Measurements from ENCODE around the gene KIF14.
"Not testable (repeated sequence)": the region's sequence is repeated elsewhere in the genome, so short reads cannot be mapped to it uniquely, and the experiment has no call there.

The KIF14 gene

DNA sequence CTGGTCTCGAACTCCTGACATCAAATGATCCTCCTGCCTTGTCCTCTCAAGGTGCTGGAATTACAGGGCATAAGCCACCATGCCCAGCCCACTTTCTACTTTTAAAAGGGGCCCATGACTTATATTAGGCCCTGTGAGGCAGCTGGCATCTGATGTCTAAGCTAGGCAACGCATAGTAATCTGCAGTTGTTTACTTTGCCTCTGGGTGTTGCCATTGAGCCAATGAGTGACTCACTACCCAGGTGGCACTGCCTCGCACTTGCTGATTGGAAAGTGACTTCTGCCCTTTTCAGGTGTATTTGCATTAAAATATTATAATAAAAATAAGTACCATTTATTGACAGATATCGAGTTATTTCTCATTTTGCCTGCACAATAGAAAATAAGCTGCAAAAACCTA lies 84.9 kb downstream of the KIF14 start:
- DNase-seq = no peak

DNA sequence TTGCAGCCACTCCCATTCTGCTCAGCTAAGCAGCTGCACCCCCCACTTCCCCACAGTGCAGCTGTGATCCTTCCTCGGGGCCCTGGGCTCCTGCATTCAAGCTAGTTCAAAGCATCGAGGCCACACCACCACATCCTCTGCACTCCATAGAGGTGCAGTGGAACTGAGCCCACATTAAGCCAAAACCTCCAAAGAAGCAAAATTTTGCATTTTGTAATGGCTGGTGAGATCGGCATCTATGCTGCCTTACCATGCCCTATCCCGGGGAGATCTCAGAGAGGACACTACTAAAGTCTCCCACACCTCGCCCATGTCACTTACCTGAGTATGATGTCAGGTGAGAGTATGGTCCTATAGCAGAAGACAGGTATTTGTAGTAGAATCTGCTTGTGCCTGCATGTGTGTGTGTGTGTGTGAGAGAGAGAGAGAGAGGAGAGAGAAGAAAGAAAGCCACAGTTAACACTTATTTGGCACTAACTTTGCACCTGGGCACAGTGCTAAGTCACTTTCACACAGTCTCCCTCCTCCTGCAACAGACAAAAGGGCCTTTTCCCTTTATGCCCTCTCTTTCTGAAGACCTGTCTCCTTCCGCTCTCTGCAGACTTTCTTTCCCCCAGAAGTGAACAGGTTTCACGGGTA lies 89.8 kb downstream of the KIF14 start:
- DNase-seq = no peak

DNA sequence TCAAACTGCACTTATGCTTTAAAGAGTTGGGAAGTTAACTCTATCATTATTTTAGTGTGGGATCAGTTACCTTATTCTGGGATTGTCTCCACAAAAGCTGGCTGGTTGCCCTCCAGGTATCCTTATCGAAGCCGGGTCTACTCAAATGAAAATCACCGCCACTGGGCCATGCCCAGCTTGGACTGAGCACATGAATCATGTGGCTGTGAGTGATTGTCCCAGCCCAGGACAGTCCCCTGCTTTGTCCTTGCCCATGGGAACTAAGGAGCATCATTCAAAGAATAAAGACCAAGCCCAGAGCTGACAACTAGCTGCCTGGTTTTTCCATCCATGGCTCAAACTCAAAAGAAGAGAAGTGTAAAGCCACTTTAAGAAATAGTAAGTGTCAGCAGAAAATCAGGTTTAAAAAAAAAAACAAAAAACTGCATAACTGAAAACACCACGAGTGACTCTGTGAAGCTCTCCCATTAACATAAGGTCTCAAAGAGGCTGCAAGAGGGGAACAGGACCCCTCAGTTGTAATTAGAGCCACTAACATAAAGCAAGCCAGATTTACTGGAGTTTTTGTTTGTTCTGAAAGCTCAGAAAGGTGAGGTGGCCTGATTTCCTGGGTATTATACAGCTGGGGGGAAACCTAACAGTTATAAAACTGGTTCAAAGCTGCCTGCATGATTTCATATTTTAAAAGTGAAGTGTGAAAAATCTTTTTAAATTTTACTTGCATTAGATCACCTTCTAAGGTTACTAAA lies 91.5 kb downstream of the KIF14 start:
- DNase-seq = no peak

DNA sequence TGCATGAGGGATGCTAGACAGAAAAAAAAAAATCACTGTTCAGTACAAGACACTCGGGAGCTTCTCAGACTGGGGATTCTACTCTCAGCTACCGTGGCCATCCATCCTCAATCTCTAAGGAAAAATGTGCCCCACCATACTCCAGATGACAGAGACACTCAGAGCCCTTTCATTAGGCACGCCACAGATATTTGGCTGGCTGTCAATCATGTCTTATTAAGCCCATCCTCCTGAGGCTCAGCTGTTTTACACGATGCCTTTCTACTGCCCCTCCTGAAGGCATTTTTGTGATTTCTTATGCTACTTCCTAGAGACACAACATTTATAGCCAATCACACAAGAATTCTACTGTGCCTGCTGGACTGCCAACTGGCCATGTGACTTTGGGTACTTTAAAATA lies 92.9 kb downstream of the KIF14 start:
- no peak for DNase-seq

DNA sequence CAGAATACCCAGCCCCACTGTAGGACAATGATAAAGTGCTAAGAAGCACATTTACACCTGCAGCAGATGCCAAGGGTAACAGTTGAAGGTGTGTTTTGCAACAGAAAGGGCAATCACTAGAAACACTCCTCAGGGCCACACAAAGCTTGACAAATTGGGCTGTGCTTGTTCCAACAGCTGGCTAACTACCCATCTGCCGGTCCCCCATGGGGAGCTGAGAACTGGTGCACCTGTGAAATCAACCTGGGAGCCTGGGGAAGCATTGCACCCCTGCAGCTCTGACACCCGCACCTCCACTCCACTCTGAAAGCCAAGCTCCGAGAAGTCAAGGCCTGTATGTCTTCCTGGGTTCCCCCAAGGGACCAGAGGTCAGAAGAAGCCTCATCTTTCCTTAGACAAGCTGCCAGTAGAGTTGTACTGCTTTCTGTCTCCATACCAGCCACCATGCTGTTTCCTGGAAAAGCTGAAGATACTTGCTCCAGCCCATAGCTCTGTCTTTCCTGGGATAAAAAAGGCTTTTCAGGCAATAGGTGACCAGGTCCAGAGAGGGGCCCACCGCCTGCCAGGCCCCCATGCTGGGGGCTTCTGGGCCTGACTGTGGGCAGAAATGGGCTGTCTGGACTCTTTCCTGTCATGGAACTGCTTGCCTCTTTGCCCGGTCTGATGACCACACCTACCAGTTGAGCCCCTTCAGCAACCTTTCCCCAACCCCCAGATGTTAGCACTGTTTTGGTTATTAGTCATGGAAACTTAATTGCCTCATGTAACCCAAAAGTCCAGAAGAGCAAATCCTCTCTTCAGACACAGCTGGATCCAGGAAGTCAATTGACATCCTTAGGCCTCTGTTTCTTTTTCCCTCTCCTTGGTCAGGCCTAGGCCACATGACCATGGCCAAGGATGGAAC lies 93.6 kb downstream of the KIF14 start:
- no peak for DNase-seq

DNA sequence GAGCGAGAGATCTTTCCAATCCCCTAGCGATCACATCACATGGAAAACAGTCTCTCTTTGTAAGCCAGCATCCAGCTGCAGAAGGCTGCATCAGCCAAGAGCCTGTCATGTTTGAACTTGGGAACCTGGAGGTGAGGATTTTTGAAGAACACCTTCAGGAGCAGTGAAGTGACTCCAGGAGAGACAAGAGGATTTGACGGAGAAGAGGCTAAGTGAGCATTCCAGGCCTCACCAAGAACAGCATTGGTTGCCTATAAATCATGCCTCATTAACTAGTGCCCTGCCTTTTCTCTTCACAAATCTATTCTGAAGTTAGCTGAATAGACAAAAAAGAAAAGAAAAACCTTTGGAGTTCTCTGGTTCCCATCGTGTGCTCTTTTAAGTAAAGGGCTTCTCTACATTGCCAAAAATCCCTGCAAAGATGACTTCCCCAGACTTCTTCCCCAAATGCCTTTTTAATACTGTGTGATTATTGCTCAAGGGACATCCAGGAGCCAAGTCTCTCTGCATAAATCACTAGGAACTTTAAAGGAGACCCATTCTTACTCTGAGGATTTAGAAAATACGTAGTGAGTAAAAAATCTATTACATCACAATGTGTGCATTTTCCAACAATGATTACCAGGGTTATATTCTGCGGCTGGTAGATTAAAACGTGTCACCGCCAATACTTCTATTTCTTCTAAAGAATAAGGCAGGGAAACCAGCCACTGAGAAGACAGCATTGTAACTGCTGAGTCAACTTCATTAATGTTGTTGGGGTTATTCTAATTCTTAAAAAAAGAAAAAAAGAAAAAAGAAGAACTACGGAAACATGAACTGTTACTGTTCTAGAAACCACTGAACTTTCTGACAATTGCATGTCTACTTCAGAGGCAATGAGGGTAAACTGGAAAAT lies 95.2 kb downstream of the KIF14 start:
- no peak for DNase-seq

DNA sequence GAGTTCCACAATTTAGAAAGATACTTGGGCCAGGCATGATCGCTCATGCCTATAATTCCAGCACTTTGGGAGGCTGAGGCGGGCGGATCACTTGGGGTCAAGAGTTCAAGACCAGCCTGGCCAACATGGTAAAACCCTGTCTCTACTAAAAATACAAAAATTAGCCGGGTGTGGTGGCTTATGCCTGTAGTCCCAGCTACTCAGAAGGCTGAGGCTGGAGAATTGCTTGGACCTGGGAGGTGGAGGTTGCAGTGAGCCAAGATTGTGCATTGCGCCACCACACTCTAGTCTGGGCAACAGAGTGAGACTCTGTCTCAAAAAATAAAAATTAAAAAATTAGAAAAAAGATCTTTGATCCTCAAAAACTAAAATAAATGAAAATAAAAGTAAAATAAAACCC lies 96.0 kb downstream of the KIF14 start:
- DNase-seq = not testable (repeated sequence)

DNA sequence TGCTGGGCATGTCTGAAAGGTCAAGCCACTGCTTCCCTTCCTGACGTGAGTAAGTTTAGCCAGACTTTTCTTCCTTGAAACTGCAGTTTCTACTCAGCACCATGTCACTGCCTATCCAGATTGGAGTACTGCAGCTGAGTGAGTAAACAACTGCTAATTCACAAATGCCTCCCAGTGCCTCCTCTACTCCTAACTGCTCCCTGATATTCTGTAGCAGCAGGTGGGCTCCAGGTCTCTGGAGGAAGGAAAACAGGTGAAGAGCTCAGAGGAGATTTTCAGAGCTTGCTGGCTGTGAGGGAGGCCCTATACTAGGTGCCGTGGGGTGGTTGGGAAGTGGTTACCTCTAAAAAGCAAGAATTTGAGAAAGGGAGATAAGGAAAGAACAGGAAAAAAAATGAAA lies 96.5 kb downstream of the KIF14 start:
- DNase-seq = no peak

DNA sequence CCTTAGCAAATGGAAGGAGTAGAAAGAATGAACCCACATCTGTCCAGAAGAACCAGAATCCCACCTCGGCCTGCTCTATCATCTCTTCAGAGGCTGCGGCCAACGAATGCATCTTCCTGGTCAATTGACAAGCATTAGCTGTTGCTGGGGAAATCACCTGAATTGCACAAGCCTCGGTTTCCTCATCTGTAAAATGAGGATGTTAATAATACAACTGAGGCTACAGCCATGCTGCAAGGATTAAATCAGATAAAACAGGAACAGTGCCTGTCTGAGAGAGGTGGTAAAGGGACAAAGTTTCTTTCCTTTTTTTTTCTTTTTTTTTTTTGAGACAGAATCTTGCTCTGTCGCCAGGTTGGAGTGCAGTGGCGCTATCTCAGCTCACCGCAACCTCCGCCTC lies 99.8 kb downstream of the KIF14 start:
- no peak for DNase-seq

DNA sequence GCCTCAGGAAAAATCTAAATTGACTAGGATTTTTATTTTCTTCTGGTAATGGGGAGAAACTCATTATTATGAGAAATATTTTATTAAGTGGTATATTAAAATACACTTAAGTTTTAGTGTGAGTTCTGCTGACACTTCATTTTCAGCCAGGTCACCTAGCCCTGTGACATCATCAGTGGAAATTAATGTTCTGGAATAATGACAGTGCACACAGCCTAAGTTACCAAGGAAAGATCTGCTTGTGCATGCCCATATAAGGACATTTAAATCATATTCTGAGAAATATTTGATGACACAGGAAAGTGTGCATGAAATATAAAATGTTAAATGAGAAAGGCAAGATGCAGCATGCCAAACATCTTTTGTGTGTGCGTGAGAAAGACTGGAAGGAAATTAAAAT lies 102.0 kb downstream of the KIF14 start:
- DNase-seq = no peak

DNA sequence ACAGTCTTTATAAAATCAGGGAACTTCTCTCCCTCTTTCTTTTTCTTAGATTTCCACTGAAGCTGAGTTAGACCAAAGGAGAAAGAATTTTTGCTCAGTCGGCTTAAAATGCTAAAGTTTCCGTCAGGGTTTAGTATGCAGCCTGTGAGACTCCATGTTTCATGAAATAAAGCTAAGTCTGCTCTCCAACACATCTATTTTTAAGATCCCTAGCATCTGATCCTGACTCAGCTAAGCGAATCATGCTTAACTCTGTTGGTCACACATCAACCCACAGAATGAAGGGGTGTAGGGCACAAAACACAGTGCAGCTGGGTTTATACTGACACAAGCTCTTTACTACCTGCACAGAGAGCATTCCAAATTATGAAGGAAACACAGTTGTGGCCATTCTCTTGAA lies 108.4 kb downstream of the KIF14 start:
- no peak for DNase-seq

DNA sequence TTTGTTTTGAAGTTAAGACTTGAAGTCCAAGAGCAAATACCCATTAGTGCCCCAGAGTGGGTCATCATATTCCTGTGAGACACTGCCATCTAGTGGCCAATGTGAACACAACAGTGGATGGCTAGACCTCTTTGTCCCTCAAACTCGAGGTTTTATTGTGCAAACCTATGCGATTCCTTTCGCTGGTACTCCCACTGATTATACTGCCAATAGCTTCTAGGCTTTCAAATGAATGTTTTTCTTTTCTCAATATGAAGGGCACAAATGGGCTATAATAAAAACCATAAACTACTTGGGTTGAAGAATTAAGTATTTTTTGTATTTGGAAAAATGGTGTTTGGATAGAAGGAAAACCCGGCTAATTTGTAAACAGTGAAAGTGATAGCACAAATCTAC lies 110.3 kb downstream of the KIF14 start:
- peak in 1 of 2 experiments; percentile 1 for DNase-seq

DNA sequence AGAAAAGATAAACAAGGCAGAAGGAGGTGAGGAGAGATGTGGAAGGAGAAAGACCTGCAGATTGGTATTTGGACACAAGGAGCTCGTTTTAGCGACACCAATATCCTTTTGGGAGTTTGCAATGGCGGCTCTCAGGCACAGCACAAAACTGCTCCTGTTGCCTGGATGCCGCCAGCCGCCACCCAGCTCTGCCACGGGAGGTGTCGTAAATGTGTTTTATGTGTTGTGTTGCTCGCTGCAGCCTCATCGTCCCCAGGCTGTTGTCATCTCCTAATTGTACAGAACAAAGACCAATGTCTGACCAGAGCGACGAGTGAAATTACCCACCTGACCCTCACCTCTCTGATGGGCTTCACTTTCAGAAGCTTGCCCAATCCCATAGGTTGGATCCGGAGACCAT lies 114.1 kb downstream of the KIF14 start:
- DNase-seq = no peak

DNA sequence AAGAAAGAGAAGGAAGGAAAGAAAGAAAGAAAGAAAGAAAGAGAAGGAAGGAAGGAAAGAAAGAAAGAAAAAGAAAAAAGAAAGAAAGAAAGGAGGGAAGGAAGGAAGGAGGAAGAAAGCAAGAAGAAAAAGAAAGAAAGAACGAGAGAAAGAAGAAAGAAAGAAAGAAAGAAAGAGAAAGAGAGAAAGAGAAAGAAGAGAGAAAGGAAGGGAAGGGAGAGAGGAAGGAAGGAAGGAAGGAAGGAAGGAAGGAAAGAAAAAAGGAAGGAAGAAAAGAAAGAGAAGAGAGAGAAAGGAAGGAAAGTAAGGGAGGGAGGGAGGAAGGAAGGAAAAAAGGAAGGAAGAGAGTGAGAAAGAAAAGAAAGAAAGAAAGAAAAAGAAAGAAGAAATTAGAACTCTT lies 115.3 kb downstream of the KIF14 start:
- DNase-seq = no peak
